Measurements from ENCODE around the gene LEUTX.

DNA sequence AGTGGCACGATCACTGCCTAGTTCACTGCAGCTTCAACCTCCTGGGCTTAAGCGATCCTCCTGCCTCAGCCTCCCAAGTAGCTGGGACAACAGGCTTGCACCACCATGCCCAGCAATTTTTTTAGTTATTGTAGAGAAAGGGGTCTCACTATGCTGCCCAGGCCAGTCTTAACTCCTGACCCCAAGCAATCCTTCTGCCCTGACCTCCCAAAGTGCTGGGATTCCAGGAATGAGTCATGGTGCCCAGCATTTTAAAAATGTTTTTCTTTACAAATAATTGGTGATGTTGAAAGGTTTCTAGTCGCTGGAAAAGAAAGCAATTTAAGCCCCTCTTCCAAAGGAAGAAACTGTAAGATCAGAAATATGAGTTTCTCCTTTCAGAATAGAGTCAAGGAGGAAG lies 35.9 kb downstream of the LEUTX start:
- TF ChIP-seq POLR2AphosphoS5 (IDR thresholded peaks at IDR 0.05; ENCODE audit: low read depth, low read length), result no peak
- TF ChIP-seq POLR2A (IDR thresholded peaks at IDR 0.05; ENCODE audit: low read depth, low read length), result no peak

Data from GM12892 (cell line).